ENCODE results near the gene PKNOX2. TPM values are rescaled to one million over a fixed set of nuclear protein-coding genes. Genes with fewer than 3 reads are reported as not detected.
A peak's percentile ranks its signal among the peaks of the same experiment; 100 is the strongest.

Gene PKNOX2
- total RNA-seq, 4 donors from 2014 or later: 1.2 to 5.7 (median 2.2) TPM

DNA sequence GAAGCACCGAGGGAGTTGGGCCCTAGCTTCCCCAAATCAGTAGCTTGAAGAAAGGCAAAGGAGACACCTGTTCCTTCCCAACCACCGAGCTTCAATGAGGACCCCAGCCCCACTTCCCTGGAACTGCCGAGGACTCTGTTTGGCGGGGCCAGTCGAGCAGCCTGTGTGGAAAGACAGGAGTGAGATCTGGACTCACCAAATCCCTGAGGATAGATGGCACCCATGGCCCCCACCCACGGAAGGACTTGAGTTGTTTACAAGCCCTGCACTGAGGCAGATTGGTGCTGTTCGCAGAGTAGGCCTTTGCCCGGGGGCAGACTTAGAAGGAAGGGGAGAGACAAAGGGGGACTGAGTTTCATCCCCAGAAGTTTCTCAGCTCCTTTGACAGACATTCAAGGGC lies 266.9 kb downstream of the PKNOX2 start:
- TF ChIP-seq, protein P1, sequence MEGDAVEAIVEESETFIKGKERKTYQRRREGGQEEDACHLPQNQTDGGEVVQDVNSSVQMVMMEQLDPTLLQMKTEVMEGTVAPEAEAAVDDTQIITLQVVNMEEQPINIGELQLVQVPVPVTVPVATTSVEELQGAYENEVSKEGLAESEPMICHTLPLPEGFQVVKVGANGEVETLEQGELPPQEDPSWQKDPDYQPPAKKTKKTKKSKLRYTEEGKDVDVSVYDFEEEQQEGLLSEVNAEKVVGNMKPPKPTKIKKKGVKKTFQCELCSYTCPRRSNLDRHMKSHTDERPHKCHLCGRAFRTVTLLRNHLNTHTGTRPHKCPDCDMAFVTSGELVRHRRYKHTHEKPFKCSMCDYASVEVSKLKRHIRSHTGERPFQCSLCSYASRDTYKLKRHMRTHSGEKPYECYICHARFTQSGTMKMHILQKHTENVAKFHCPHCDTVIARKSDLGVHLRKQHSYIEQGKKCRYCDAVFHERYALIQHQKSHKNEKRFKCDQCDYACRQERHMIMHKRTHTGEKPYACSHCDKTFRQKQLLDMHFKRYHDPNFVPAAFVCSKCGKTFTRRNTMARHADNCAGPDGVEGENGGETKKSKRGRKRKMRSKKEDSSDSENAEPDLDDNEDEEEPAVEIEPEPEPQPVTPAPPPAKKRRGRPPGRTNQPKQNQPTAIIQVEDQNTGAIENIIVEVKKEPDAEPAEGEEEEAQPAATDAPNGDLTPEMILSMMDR (IDR thresholded peaks at IDR 0.05): no peak
- TF ChIP-seq POLR2AphosphoS5 (IDR thresholded peaks at IDR 0.05) (no peak), EP300 (IDR thresholded peaks at IDR 0.05) (no peak), POLR2A (IDR thresholded peaks at IDR 0.05) (no peak)
- Histone ChIP-seq H3K4me1 (no peaks in the 10 kb centered on the region), H3K36me3 (peaks cover 0 to 17% of the 10 kb centered on the region in 2 donors), H3K27ac (no peak overlapping the region), H3K9me3 (no peaks in the 10 kb centered on the region), H3K4me3 (no peak overlapping the region), H3K27me3 (no peaks in the 10 kb centered on the region)
- ATAC-seq: no peak
- WGBS, 2 donors (ENCODE audit: low coverage in 1 of 2): 83% methylated on average over 5 of the region's 8 CpGs; no CpG with 5 or more reads in 1 of the 2 donors

DNA sequence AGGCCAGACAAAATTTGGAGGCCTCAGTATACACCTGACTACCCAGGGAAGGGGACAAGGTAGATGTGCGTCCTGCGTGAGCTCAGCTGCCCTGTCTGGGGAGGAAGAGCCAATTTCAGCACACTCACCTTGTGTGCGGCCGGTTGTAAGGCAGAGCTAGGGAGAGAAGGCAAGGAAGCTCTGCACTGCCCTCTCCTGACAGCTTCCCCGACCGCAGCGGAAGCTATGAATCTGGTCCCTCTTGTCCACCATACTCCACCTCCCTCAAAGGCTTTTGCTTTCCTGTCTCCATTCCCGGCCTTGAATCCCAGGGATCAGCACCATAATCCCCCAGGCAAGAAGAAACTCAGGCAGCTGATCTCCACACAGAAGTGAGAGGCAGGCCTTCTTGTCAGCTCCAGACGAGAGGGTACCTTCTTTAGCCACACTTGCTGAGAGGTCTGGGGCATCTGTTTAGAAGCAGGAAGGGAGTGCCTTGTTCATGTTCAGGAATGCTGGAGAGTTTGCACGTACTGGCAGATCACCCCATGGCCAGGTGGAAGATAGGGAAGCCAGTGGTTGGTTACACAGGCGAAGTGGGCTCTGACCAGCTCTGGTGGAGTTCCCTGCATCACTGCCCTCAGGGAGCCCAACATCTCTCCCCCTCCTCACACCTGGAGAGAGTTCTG lies 269.0 kb downstream of the PKNOX2 start:
- peak; percentile 54 for ATAC-seq
- H3K27me3 ChIP-seq: no peaks in the 10 kb centered on the region
- H3K4me3 ChIP-seq: no peak overlapping the region
- H3K36me3 ChIP-seq: peaks cover 0 to 17% of the 10 kb centered on the region in 2 donors
- no peak overlapping the region for H3K27ac ChIP-seq
- H3K9me3 ChIP-seq: no peaks in the 10 kb centered on the region
- H3K4me1 ChIP-seq: no peaks in the 10 kb centered on the region
- TF ChIP-seq POLR2A (IDR thresholded peaks at IDR 0.05): no peak
- TF ChIP-seq, protein P1 (IDR thresholded peaks at IDR 0.05): peak in 1 of 4 experiments; percentile 46
- WGBS, 2 donors (ENCODE audit: low coverage in 1 of 2): 35% methylated on average over 5 of the region's 11 CpGs; no CpG with 5 or more reads in 1 of the 2 donors

DNA sequence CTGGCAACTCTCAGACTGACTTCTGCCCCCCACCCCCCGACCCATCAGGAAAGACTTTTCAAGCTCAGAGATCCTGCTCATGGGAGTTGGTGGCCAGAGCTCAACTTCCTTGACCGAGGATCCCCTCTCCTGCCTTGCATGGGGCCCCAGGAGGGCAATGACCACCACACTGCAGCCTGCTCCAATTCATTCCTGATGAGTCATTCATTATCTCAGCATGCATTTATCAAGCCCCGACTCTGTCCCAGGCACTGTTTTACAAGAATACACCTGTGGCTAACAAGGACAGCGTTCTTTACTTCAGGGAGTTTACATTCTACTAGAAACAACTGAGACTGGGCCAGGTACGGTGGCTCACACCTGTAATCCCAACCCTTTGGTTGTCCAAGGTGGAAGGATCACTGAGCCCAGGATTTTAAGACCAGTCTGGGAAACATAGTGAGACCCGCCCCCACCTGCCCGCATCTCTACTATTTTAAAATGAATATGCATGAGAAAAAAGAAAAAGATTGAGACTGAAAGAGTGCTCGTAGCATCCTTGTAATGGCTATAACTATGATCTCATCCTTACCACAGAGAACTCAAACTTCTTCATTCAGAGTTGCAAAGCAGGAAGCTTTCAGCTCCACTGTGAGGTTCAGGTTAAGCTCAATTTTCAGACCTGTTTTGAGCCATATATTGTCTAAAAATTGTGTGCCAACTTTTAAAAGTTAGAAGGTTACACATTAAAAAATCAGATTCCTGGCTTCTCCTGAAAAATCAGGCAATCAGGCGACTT lies 271.1 kb downstream of the PKNOX2 start:
- H3K4me3 ChIP-seq: no peak overlapping the region
- no peaks in the 10 kb centered on the region for H3K27me3 ChIP-seq
- no peak for ATAC-seq
- H3K27ac ChIP-seq: no peak overlapping the region
- H3K4me1 ChIP-seq: no peaks in the 10 kb centered on the region
- H3K36me3 ChIP-seq: peaks cover 0 to 5% of the 10 kb centered on the region in 2 donors
- TF ChIP-seq POLR2AphosphoS5 (IDR thresholded peaks at IDR 0.05) (no peak), EP300 (IDR thresholded peaks at IDR 0.05) (no peak), POLR2A (IDR thresholded peaks at IDR 0.05) (no peak)
- TF ChIP-seq, protein P1 (IDR thresholded peaks at IDR 0.05): no peak
- no peaks in the 10 kb centered on the region for H3K9me3 ChIP-seq
- WGBS, 2 donors (ENCODE audit: low coverage in 1 of 2): 72 to 93% methylated on average over 2 to 3 of the region's 9 CpGs

DNA sequence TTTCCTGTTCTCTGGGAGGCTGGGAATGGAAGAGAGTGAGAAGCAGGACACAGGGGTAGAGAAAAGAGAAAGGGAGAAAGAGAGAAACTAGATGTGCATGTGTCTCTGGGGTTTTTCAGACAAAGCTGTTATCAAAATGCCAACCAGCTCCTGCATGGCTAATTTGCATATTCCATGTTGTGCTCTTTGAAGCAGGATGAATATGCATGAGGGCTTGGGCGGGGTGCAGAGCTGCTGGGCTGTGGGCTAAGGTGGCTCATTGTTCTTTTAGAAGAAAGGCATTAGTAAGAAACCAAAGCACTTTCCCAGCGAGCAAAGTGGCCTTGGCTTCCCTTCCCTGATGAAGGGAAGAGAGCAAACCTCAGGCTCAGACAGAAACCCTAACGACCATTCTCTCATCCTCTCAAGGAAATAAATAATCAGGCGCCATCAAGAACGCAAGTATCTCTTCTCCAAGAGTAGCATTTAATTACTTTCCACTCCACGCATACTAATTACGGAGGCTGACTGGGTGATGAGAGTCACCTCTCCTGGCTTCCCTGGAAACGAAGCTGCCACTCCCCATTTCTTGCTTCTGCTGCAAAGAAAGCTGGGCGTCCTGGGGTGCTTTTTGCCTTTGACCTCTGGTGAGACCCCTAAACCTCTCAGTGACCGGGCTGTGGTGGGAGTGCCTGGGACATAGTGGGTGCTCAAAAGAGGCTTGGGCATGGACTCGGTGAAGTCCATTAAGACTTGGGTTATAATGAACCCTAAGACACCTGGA lies 277.3 kb downstream of the PKNOX2 start:
- 71 to 79% methylated on average over 6 to 11 of the region's 11 CpGs for WGBS, 2 donors (ENCODE audit: low coverage in 1 of 2)
- Histone ChIP-seq H3K4me3 (no peak overlapping the region), H3K27ac (no peak overlapping the region), H3K9me3 (no peaks in the 10 kb centered on the region), H3K36me3 (peaks cover 0 to 45% of the 10 kb centered on the region in 2 donors), H3K4me1 (peaks cover 0 to 9% (median 0%) of the 10 kb centered on the region in 3 donors), H3K27me3 (no peaks in the 10 kb centered on the region)
- TF ChIP-seq POLR2A (IDR thresholded peaks at IDR 0.05) (no peak), EP300 (IDR thresholded peaks at IDR 0.05) (no peak), POLR2AphosphoS5 (IDR thresholded peaks at IDR 0.05) (no peak)
- TF ChIP-seq, protein P1 (IDR thresholded peaks at IDR 0.05): no peak
- no peak for ATAC-seq

All from gastroesophageal sphincter (tissue), 4 donors.